Smooth muscle cell (in vitro differentiated cells): ENCODE data around the gene DOCK4. TPM values are rescaled to one million over a fixed set of nuclear protein-coding genes. Genes with fewer than 3 reads are reported as not detected.

Experiments used
- DNase-seq: peaks from one replicate; lab custom pipeline; 2025; ENCODE audit not compliant: unreplicated experiment; lab: John Stamatoyannopoulos, UW
- H2AFZ ChIP-seq: fragments of 200-600 bp; sonication (generic); 2 replicates; pipeline ENCODE4 v1.6.0; 2016; ENCODE audit warnings: antibody characterized with exemption, low read depth, mild to moderate bottlenecking
- H3F3A ChIP-seq: fragments of 200-600 bp; sonication (generic); 2 replicates; pipeline ENCODE4 v1.6.0; 2017; ENCODE audit warnings: antibody characterized with exemption, low read depth
- H3K27ac ChIP-seq: fragments of 200-600 bp; sonication (generic); 2 replicates; pipeline ENCODE4 v1.5.1; 2016; ENCODE audit warnings: low read depth, mild to moderate bottlenecking
- H3K27me3 ChIP-seq: fragments of 200-600 bp; sonication (generic); 2 replicates; pipeline ENCODE4 v1.6.1; 2016; ENCODE audit warnings: low read depth, mild to moderate bottlenecking
- H3K36me3 ChIP-seq: fragments of 200-600 bp; sonication (generic); 2 replicates; pipeline ENCODE4 v1.5.1; 2016; ENCODE audit warnings: low read depth
- H3K4me1 ChIP-seq: fragments of 200-600 bp; sonication (generic); 2 replicates; pipeline ENCODE4 v1.5.1; 2016; ENCODE audit warnings: low read depth
- H3K4me2 ChIP-seq: fragments of 200-600 bp; sonication (generic); 2 replicates; pipeline ENCODE4 v1.6.0; 2016; ENCODE audit warnings: mild to moderate bottlenecking
- H3K4me3 ChIP-seq: fragments of 200-600 bp; sonication (generic); 2 replicates; pipeline ENCODE4 v1.5.1; 2016; ENCODE audit warnings: mild to moderate bottlenecking
- H3K79me2 ChIP-seq: fragments of 200-600 bp; sonication (generic); 2 replicates; pipeline ENCODE4 v1.6.0; 2016; ENCODE audit warnings: low read depth, mild to moderate bottlenecking
- H3K9ac ChIP-seq: fragments of 200-600 bp; sonication (generic); 2 replicates; pipeline ENCODE4 v1.6.0; 2016; ENCODE audit warnings: low read depth
- H3K9me3 ChIP-seq: fragments of 200-600 bp; sonication (generic); replicated peaks from 2 replicates; pipeline ENCODE4 v1.5.1; 2016; ENCODE audit warnings: low read depth
- H4K20me1 ChIP-seq: fragments of 200-600 bp; sonication (generic); 2 replicates; pipeline ENCODE4 v1.6.0; 2016; ENCODE audit warnings: low read depth
- CTCF ChIP-seq: fragments of 200-600 bp; sonication (generic); IDR thresholded peaks from 2 replicates; pipeline ENCODE4 v1.5.1; 2017; ENCODE audit warnings: borderline replicate concordance, mild to moderate bottlenecking, antibody characterized with exemption; ENCODE audit not compliant: insufficient read depth, poor library complexity, severe bottlenecking
- WGBS: methylation state at CpG from one replicate; pipeline ENCODE4 v1.1.7; 2016; ENCODE audit warnings: low lambda C conversion rate; 5-methylcytosine and 5-hydroxymethylcytosine counted together
- polyA plus RNA-seq: library from polyadenylated mRNA; unstranded; fragments of >200 nt; fragmentation: Nextera tagmentation; extraction: Ambion mirVana; gene quantifications from 2 replicates; pipeline ENCODE4 v1.2.1, GENCODE V29; 2016
- total RNA-seq: library from RNA; depleted of rRNA; stranded (reverse); fragments of >200 nt; gene quantifications from 2 replicates; pipeline ENCODE4 v1.2.3, GENCODE V29; 2014

DOCK4 gene
- total and polyA plus RNA-seq, 2 experiments from 2014 or later: 7.4 to 20.5 TPM

- Histone ChIP-seq H3K27me3 (no peaks in the 10 kb centered on the region), H4K20me1 (peaks cover 27% of the 10 kb centered on the region), H3K27ac (no peak overlapping the region), H3K9me3 (no peaks in the 10 kb centered on the region), H3F3A (no peaks in the 10 kb centered on the region), H2AFZ (no peak overlapping the region), H3K36me3 (no peaks in the 10 kb centered on the region), H3K79me2 (peaks cover 14% of the 10 kb centered on the region), H3K4me3 (no peak overlapping the region), H3K4me1 (peaks cover 35% of the 10 kb centered on the region), H3K4me2 (peak overlapping the region; percentile 41), H3K9ac (no peak overlapping the region)
- 18% methylated on average over 2 of the region's 2 CpGs for WGBS
- DNase-seq: no peak
- no peak for TF ChIP-seq CTCF
These were observed 43.9 kb downstream of the DOCK4 start for GRCh38 chr7:112162142-112162766.

- Histone ChIP-seq H3K4me2 (peak overlapping the region; percentile 41), H3K4me1 (peaks cover 42% of the 10 kb centered on the region), H3K27me3 (no peaks in the 10 kb centered on the region), H3F3A (no peaks in the 10 kb centered on the region), H3K9me3 (no peaks in the 10 kb centered on the region), H3K27ac (no peak overlapping the region), H2AFZ (no peak overlapping the region), H3K79me2 (peaks cover 14% of the 10 kb centered on the region), H3K4me3 (no peak overlapping the region), H3K9ac (no peak overlapping the region), H3K36me3 (no peaks in the 10 kb centered on the region), H4K20me1 (peaks cover 27% of the 10 kb centered on the region)
- no peak for DNase-seq
- no peak for TF ChIP-seq CTCF
- WGBS: 49% methylated on average over 3 of the region's 3 CpGs
These were observed 44.7 kb downstream of the DOCK4 start for GRCh38 chr7:112161253-112162141.

- peak overlapping the region; percentile 2 for H3K4me2 ChIP-seq
- 71% methylated on average over 7 of the region's 7 CpGs for WGBS
- no peak for DNase-seq
- H3K79me2 ChIP-seq: peaks cover 14% of the 10 kb centered on the region
- no peaks in the 10 kb centered on the region for H3K36me3 ChIP-seq
- no peaks in the 10 kb centered on the region for H3K9me3 ChIP-seq
- H4K20me1 ChIP-seq: peaks cover 27% of the 10 kb centered on the region
- no peaks in the 10 kb centered on the region for H3K27me3 ChIP-seq
- H3F3A ChIP-seq: no peaks in the 10 kb centered on the region
- no peak overlapping the region for H3K27ac ChIP-seq
- no peak for TF ChIP-seq CTCF
- H3K4me3 ChIP-seq: peak overlapping the region; percentile 12
- no peak overlapping the region for H3K9ac ChIP-seq
- peaks cover 43% of the 10 kb centered on the region for H3K4me1 ChIP-seq
- H2AFZ ChIP-seq: no peak overlapping the region
These were observed 45.4 kb downstream of the DOCK4 start for GRCh38 chr7:112160771-112161150.
